GM21367 (cell line): Measurements from ENCODE around the gene ZDHHC18.
A peak's percentile ranks its signal among the peaks of the same experiment; 100 is the strongest.
"Not testable (repeated sequence)": the region's sequence is repeated elsewhere in the genome, so short reads cannot be mapped to it uniquely, and the experiment has no call there.

ENCODE experiments used
- ATAC-seq: cut with Tn5 transposase; IDR thresholded peaks from one replicate; pipeline ENCODE4 v1.9.1; 2021; ENCODE audit not compliant: unreplicated experiment

The ZDHHC18 gene

GRCh38 chr1:26831546-26832248 is 5.2 kb downstream of the ZDHHC18 start:
- no peak for ATAC-seq

- no peak for ATAC-seq
These were observed 5.9 kb downstream of the ZDHHC18 start for GRCh38 chr1:26832249-26832960.

GRCh38 chr1:26833432-26834405 is 7.2 kb downstream of the ZDHHC18 start:
- ATAC-seq = peak; percentile 70

- ATAC-seq = not testable (repeated sequence)
These were observed 11.2 kb downstream of the ZDHHC18 start for GRCh38 chr1:26837665-26838064.

- peak; percentile 76 for ATAC-seq
These were observed 12.2 kb downstream of the ZDHHC18 start for GRCh38 chr1:26838474-26839338.

GRCh38 chr1:26839339-26839722 is 12.8 kb downstream of the ZDHHC18 start:
- no peak for ATAC-seq

GRCh38 chr1:26839779-26840178 is 13.3 kb downstream of the ZDHHC18 start:
- ATAC-seq = no peak

- ATAC-seq = no peak
These were observed 18.1 kb downstream of the ZDHHC18 start for GRCh38 chr1:26844424-26845196.

GRCh38 chr1:26847826-26848225 is 21.3 kb downstream of the ZDHHC18 start:
- not testable (repeated sequence) for ATAC-seq

- no peak for ATAC-seq
These were observed 22.0 kb downstream of the ZDHHC18 start for GRCh38 chr1:26848499-26848898.

- ATAC-seq = no peak
These were observed 22.7 kb downstream of the ZDHHC18 start for GRCh38 chr1:26848941-26849774.

GRCh38 chr1:26851106-26851684 is 24.7 kb downstream of the ZDHHC18 start:
- ATAC-seq = no peak

- no peak for ATAC-seq
These were observed 26.2 kb downstream of the ZDHHC18 start for GRCh38 chr1:26852701-26853100.

GRCh38 chr1:26853156-26853555 is 26.7 kb downstream of the ZDHHC18 start:
- ATAC-seq = no peak

GRCh38 chr1:26853600-26853999 is 27.1 kb downstream of the ZDHHC18 start:
- ATAC-seq = no peak

- ATAC-seq = no peak
These were observed 28.4 kb downstream of the ZDHHC18 start for GRCh38 chr1:26854906-26855305.

GRCh38 chr1:26855636-26856035 is 29.1 kb downstream of the ZDHHC18 start:
- ATAC-seq = no peak

- ATAC-seq = no peak
These were observed 29.7 kb downstream of the ZDHHC18 start for GRCh38 chr1:26856181-26856580.
